Stomach (tissue), 9 donors: ENCODE results near the gene CPLX4. TPM values are rescaled to one million over a fixed set of nuclear protein-coding genes. Genes with fewer than 3 reads are reported as not detected.

Source experiments
- DNase-seq, 2 donors: peaks; one replicate each; pipeline versions ENCODE4 v3.0.0 to v3.0.0-alpha.2; 2013 to 2019
- H3K27ac ChIP-seq, 5 donors: fragments of 200-600 bp in 4 of 5; sonication (generic) in 4 of 5; one replicate each; pipeline ENCODE4 v1.5.1; 2013 to 2019; ENCODE audit warnings: mild to moderate bottlenecking in 1 of 5, moderate library complexity in 1 of 5
- H3K27me3 ChIP-seq, 3 donors: fragments of 200-600 bp; sonication (generic); one replicate each; pipeline ENCODE4 v1.5.1; 2017 to 2019; ENCODE audit warnings: mixed run types in 1 of 3
- H3K36me3 ChIP-seq, 4 donors: fragments of 200-600 bp; sonication (generic); 1 replicate in 3 of 4; 2 replicates in 1 of 4; pipeline ENCODE4 v1.5.1; 2016 to 2019
- H3K4me1 ChIP-seq, 4 donors: fragments of 200-600 bp; sonication (generic); one replicate each; pipeline ENCODE4 v1.5.1; 2016 to 2019
- H3K4me3 ChIP-seq, 4 donors: fragments of 200-600 bp; sonication (generic) in 3 of 4; one replicate each; pipeline ENCODE4 v1.5.1; 2016 to 2019; ENCODE audit warnings: mild to moderate bottlenecking in 1 of 4
- H3K9me3 ChIP-seq, 4 donors: fragments of 200-600 bp; sonication (generic); one replicate each; pipeline ENCODE4 v1.5.1; 2016 to 2019
- CTCF ChIP-seq, 7 experiments: fragments of 450-650 bp in 4 of 7; fragments of 200-600 bp in 3 of 7; sonication (generic) in 3 of 7; IDR thresholded peaks; one replicate each; pipeline ENCODE4 v1.5.1; 2016 to 2019; ENCODE audit warnings: antibody characterized with exemption in 7 of 7, control low read depth in 2 of 7, mild to moderate bottlenecking in 1 of 7
- EP300 ChIP-seq: sonication (generic); formaldehyde crosslinking; IDR thresholded peaks from one replicate; pipeline ENCODE4 v1.6.1; 2017; ENCODE audit warnings: antibody characterized with exemption
- POLR2A ChIP-seq, 4 donors: fragments of 450-650 bp; IDR thresholded peaks; one replicate each; pipeline ENCODE4 v1.6.1; 2016; ENCODE audit warnings: antibody characterized with exemption in 4 of 4, control low read depth in 2 of 4, mild to moderate bottlenecking in 1 of 4, moderate library complexity in 1 of 4
- POLR2AphosphoS5 ChIP-seq, 3 donors: sonication (generic); formaldehyde crosslinking; IDR thresholded peaks; one replicate each; pipeline ENCODE4 v1.6.1; 2016; ENCODE audit warnings: antibody characterized with exemption in 3 of 3
- WGBS, 5 donors: extraction: QIAGEN DNeasy Blood & Tissue Kit in 3 of 5; methylation state at CpG; one replicate each; pipeline versions ENCODE4 v1.1.5 to v1.1.7; 2013 to 2018; 5-methylcytosine and 5-hydroxymethylcytosine counted together
- intact Hi-C: fragments of 100-400 bp; cut with DNase I; formaldehyde crosslinking; loops from one replicate; pipeline ENCODE4 v1.15.1; 2023; ENCODE audit warnings: low total_unique reads
- polyA plus RNA-seq, 3 donors: library from polyadenylated mRNA; stranded (reverse); fragments of 200-250 nt; gene quantifications; one replicate each; pipeline ENCODE4 v1.2.3, GENCODE V29; 2013
- total RNA-seq, 5 donors: library from RNA; depleted of rRNA; stranded (reverse); fragments of >200 nt; gene quantifications; one replicate each; pipeline versions ENCODE4 v1.1.0 to v1.2.3, GENCODE V29; 2014 to 2016
- donor health status: healthy with polysubstance abuse.
- donor health status: Bipolar disorder and iron deficiency.
- donor health status: healthy.

Gene CPLX4
- total and polyA plus RNA-seq, 8 donors, result not detected

- TF ChIP-seq CTCF (IDR thresholded peaks at IDR 0.05) (no peak), EP300 (no peak), POLR2AphosphoS5 (IDR thresholded peaks at IDR 0.05) (no peak), POLR2A (IDR thresholded peaks at IDR 0.05) (no peak)
- WGBS, 5 donors, result 89 to 95% (median 94%) methylated on average over 4 of the region's 4 CpGs
- intact Hi-C loops, result no loop called here
Measured at GRCh38 chr18:59324623-59324971, 6.1 kb upstream of the CPLX4 start.

DNA sequence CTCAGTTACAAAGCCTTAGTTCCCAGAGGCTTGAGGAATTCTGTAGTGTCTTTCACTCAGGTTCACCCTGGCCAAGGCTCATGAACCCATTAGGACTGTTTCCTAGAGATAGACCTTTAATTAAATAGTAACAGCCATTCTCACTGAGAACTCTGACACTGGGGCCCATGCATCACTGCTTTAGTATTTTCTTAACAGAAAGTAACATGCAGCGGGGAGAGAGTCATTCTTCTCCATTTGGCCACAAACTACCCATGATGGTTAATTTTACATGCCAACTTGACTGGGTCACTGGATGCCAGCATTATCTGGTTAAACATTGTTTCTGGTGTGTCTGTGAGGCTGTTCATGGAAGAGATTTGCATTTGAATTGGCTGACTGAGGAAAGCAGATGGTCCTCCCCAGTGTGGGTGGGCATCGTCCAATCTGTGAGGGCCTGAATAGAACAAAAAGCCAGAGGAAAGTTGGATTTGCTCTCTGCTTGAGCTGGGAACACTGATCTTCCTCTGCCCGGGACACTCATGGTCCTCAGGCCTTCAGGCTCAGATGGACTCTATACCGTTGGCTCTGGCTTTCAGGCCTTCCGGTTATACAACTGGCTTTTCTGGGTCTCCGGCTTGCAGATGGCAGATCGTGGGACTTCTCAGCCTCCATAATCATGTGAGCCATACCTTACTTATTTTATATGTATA lies 5.6 kb upstream of the CPLX4 start:
- TF ChIP-seq EP300 (no peak), POLR2AphosphoS5 (IDR thresholded peaks at IDR 0.05) (no peak), POLR2A (IDR thresholded peaks at IDR 0.05) (no peak), CTCF (IDR thresholded peaks at IDR 0.05) (no peak)
- intact Hi-C loops, result no loop called here
- DNase-seq, result no peak
- Histone ChIP-seq H3K27ac (no peak overlapping the region), H3K9me3 (no peaks in the 10 kb centered on the region), H3K4me3 (no peak overlapping the region), H3K36me3 (peaks cover 5 to 38% (median 32%) of the 10 kb centered on the region in 4 donors), H3K4me1 (no peaks in the 10 kb centered on the region), H3K27me3 (no peaks in the 10 kb centered on the region)
- WGBS, 5 donors, result 92 to 97% (median 93%) methylated on average over 7 of the region's 7 CpGs

More at GRCh38 chr18:59324623-59324971, 6.1 kb upstream of the CPLX4 start:
- DNase-seq, result no peak
- H3K9me3 ChIP-seq, result no peaks in the 10 kb centered on the region
- H3K4me1 ChIP-seq, result no peaks in the 10 kb centered on the region
- peaks cover 5 to 43% (median 38%) of the 10 kb centered on the region in 4 donors for H3K36me3 ChIP-seq
- H3K4me3 ChIP-seq, result no peak overlapping the region
- H3K27me3 ChIP-seq, result no peaks in the 10 kb centered on the region
- H3K27ac ChIP-seq, result no peak overlapping the region

DNA sequence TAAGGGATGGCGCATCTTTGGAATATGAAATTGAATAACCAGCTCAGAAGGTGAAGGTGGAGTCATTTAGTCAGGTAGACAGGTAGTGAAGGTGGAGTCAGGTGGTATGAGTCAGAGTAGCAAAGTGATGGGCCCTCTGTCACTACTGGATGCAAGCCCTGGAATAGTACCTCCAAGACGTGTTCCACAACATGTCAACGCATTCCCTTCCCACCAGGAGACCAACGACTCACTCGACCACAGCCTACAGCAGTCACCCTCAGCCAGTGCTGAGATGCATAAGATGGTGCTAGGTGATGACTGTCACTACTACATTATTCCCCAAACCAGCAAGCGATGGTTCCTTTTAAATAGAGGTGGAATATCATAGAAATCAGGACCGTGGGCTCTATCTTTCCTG lies 6.8 kb downstream of the CPLX4 start:
- peaks cover 0 to 51% (median 21%) of the 10 kb centered on the region in 3 donors for H3K27me3 ChIP-seq
- H3K9me3 ChIP-seq, result no peaks in the 10 kb centered on the region
- no peak for DNase-seq
- peaks cover 0 to 12% (median 10%) of the 10 kb centered on the region in 4 donors for H3K4me1 ChIP-seq
- intact Hi-C loops, result loop anchor here (10.0 kb wide), 1 partner anchor 73 kb away; no protein-coding TSS in a partner anchor
- H3K27ac ChIP-seq, result no peak overlapping the region
- no peak overlapping the region for H3K4me3 ChIP-seq
- no peaks in the 10 kb centered on the region for H3K36me3 ChIP-seq
- 77 to 88% (median 84%) methylated on average over 7 of the region's 7 CpGs for WGBS, 5 donors
- TF ChIP-seq CTCF (IDR thresholded peaks at IDR 0.05), result no peak
- TF ChIP-seq POLR2A (IDR thresholded peaks at IDR 0.05), result no peak
- no peak for TF ChIP-seq EP300
- no peak for TF ChIP-seq POLR2AphosphoS5 (IDR thresholded peaks at IDR 0.05)

- Histone ChIP-seq H3K4me1 (peaks cover 0 to 12% (median 10%) of the 10 kb centered on the region in 4 donors), H3K36me3 (no peaks in the 10 kb centered on the region), H3K27ac (no peak overlapping the region), H3K9me3 (no peaks in the 10 kb centered on the region), H3K4me3 (peak overlapping the region; percentile 13 to 46 (median 26)), H3K27me3 (peaks cover 0 to 69% (median 22%) of the 10 kb centered on the region in 3 donors)
- WGBS, 5 donors, result 7 to 13% (median 8%) methylated on average over 5 of the region's 5 CpGs
- no peak for DNase-seq
- no peak for TF ChIP-seq EP300
- intact Hi-C loops, result loop anchor here (5.0 kb wide), 1 partner anchor 93 kb away; no protein-coding TSS in a partner anchor
Measured at GRCh38 chr18:59308938-59309260, 9.6 kb downstream of the CPLX4 start.
